Stimulated activated CD8-positive, alpha-beta memory T cell treated with anti-CD3 and anti-CD28 coated beads, Interleukin-7, amount 100 ng/mL, for 48 hours (primary cell): ENCODE data around the gene TRIM49D1.
"Not testable (repeated sequence)": the region's sequence is repeated elsewhere in the genome, so short reads cannot be mapped to it uniquely, and the experiment has no call there.

Source experiments
- DNase-seq, 2 donors: peaks; one replicate each; pipeline ENCODE4 v3.0.0-alpha.2; 2020; ENCODE audit warnings: low read depth in 1 of 2; ENCODE audit errors: extremely low read depth in 1 of 2

Gene TRIM49D1

GRCh38 chr11:89922195-89922660 lies at the start of gene TRIM49D1:
TSS of gene TRIM49D1 (minus strand) at chr11:89922245. CDS start at chr11:89917710, 4,535 bp downstream.
- no peak for DNase-seq

GRCh38 chr11:89965737-89966136 lies 43.7 kb upstream of the TRIM49D1 start, which contains the start of gene TRIM64:
TSS of gene TRIM64 (plus strand) at chr11:89966037. CDS start at chr11:89968504, 2,467 bp downstream.
- DNase-seq, result not testable (repeated sequence)

- DNase-seq, result not testable (repeated sequence)
Measured at GRCh38 chr11:89960833-89961232, 38.8 kb upstream of the TRIM49D1 start.

- not testable (repeated sequence) for DNase-seq
Measured at GRCh38 chr11:89923764-89924163, 1.7 kb upstream of the TRIM49D1 start, which contains the start of gene TRIM49D2. TSS of gene TRIM49D2 (plus strand) at chr11:89924064. CDS start at chr11:89926762, 2,698 bp downstream.

GRCh38 chr11:89900809-89901208 lies 21.2 kb downstream of the TRIM49D1 start:
- not testable (repeated sequence) for DNase-seq

- DNase-seq, result not testable (repeated sequence)
Measured at GRCh38 chr11:89893245-89893644, 28.8 kb downstream of the TRIM49D1 start.

- DNase-seq, result not testable (repeated sequence)
Measured at GRCh38 chr11:89877511-89877910, 44.5 kb downstream of the TRIM49D1 start.

GRCh38 chr11:89872588-89872987 lies 49.5 kb downstream of the TRIM49D1 start:
- DNase-seq, result not testable (repeated sequence)

- DNase-seq, result not testable (repeated sequence)
Measured at GRCh38 chr11:89865223-89865622, 56.8 kb downstream of the TRIM49D1 start.

GRCh38 chr11:89863906-89864704 lies 57.9 kb downstream of the TRIM49D1 start:
- not testable (repeated sequence) for DNase-seq
